Activated naive CD4-positive, alpha-beta T cell treated with anti-CD3 and anti-CD28 coated beads, Interleukin-2, amount 10 ng/mL, durations not matched to agents 7 days and 5 days (primary cell): ENCODE data around the gene AADACL4.
"Not testable (repeated sequence)": the region's sequence is repeated elsewhere in the genome, so short reads cannot be mapped to it uniquely, and the experiment has no call there.

Experiments used
- CTCF ChIA-PET: fragments of 350-600 bp; sonication (Branson Sonifier 250); formaldehyde crosslinking; loops from one replicate; lab custom pipeline; 2021; ENCODE audit warnings: antibody characterized with exemption; lab: Charles Lee
- DNase-seq: peaks from one replicate; pipeline ENCODE4 v3.0.0-alpha.2; 2020
- H3K27ac Mint-ChIP-seq: one replicate; pipeline ENCODE4 v1.8.0; 2021; ENCODE audit warnings: mild to moderate bottlenecking, moderate library complexity, mixed read lengths
- H3K27me3 Mint-ChIP-seq: one replicate; pipeline ENCODE4 v1.8.0; 2021; ENCODE audit warnings: mild to moderate bottlenecking, mixed read lengths
- H3K36me3 Mint-ChIP-seq: one replicate; pipeline ENCODE4 v1.8.0; 2021; ENCODE audit warnings: mixed read lengths
- H3K4me1 Mint-ChIP-seq: one replicate; pipeline ENCODE4 v1.8.0; 2021; ENCODE audit warnings: mixed read lengths
- H3K4me3 Mint-ChIP-seq: one replicate; pipeline ENCODE4 v1.8.0; 2021; ENCODE audit warnings: mild to moderate bottlenecking, moderate library complexity, mixed read lengths
- H3K9me3 Mint-ChIP-seq: one replicate; pipeline ENCODE4 v1.8.0; 2021; ENCODE audit warnings: mixed read lengths

Gene AADACL4

DNA sequence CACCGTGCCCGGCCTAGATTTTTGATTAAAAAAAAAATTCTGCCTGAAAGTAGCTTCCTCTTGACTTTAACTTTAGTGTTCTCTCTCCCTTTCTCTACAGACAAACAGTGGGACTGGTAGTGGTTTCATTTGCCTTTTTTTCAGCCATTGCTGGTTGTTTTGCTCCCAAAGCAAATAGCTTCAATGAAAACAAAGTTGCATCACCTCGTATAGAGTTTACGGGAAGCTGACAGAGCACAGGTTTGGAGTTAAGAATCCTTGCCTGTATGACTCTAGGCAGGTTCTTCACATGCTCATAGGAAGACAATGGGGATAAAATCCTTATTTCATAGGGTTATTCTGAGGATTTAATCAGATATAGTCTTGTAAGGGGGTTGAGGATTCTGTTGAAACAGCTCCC lies 21.6 kb downstream of the AADACL4 start:
- no peak for DNase-seq
- no peaks in the 10 kb centered on the region for H3K4me1 Mint-ChIP-seq
- H3K4me3 Mint-ChIP-seq = no peak overlapping the region
- H3K27me3 Mint-ChIP-seq = peaks cover 38% of the 10 kb centered on the region
- H3K36me3 Mint-ChIP-seq = no peaks in the 10 kb centered on the region
- peaks cover 6% of the 10 kb centered on the region for H3K9me3 Mint-ChIP-seq
- H3K27ac Mint-ChIP-seq = no peak overlapping the region
- CTCF ChIA-PET = no interaction called here

DNA sequence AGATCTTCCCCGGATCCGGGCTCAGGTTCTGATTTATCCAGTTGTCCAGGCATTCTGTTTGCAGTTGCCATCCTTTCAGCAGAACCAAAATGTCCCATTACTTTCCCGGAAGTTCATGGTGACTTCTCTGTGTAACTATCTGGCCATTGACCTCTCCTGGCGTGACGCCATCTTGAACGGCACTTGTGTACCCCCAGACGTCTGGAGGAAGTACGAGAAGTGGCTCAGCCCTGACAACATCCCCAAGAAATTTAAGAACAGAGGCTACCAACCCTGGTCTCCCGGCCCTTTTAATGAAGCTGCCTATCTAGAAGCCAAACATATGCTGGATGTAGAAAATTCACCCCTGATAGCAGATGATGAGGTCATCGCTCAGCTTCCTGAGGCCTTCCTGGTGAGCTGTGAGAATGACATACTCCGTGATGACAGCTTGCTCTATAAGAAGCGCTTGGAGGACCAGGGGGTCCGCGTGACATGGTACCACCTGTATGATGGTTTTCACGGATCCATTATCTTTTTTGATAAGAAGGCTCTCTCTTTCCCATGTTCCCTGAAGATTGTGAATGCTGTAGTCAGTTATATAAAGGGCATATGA lies 22.4 kb downstream of the AADACL4 start:
- Mint-ChIP-seq H3K4me1 (no peaks in the 10 kb centered on the region), H3K9me3 (peaks cover 6% of the 10 kb centered on the region), H3K27me3 (peaks cover 42% of the 10 kb centered on the region), H3K27ac (no peak overlapping the region), H3K36me3 (no peaks in the 10 kb centered on the region), H3K4me3 (no peak overlapping the region)
- DNase-seq = no peak
- CTCF ChIA-PET = no interaction called here

DNA sequence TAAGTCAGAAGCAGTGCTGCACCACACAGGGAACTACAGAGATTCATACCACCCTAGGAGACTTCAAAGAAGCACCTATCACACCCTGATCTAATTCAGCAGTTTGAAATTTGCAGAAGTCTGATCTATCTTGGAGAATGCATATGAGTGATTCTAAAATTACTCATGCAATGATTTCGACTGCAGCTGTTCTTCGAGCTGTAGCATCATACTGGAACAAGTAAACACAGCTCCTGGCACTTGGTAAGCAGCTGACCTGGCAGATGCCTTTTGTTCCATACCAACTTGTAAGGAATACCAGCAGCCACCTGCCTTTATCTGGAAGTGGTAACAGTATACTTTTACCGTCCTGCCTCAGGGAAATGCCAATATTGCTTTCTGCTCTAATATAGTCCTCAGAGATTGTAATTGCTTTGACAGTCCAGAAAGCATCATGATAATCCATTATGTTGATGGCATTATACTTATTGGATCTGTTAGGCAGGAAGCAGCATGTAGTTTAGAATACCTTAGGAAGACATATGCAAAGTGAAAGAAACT lies 25.7 kb downstream of the AADACL4 start:
- H3K36me3 Mint-ChIP-seq = no peaks in the 10 kb centered on the region
- DNase-seq = no peak
- peaks cover 24% of the 10 kb centered on the region for H3K27me3 Mint-ChIP-seq
- no peak overlapping the region for H3K4me3 Mint-ChIP-seq
- H3K4me1 Mint-ChIP-seq = no peaks in the 10 kb centered on the region
- CTCF ChIA-PET = interaction anchor here (0.6 to 1.4 kb wide), 4 partner anchors 9 to 51 kb away, joined by 3 to 4 read pairs (median 4); no protein-coding TSS in a partner anchor
- peaks cover 6% of the 10 kb centered on the region for H3K9me3 Mint-ChIP-seq
- no peak overlapping the region for H3K27ac Mint-ChIP-seq

DNA sequence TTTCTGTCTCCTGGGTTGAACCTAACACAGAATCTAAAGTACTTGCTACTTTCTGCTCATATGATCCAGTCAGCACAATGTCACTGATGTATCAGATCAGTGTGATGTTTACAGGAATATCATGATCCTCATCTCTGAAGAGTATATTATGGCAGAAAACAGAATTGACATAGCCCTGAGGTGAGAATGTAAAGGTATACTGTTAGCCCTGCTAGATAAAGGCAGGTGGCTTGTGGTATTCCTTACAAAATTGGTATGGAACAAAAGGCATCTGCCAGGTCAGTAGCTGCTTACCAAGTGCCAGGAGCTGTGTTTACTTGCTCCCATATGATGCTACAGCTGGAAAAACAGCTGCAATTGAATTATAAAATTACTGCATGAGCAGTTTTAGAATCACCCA lies 30.5 kb downstream of the AADACL4 start:
- CTCF ChIA-PET = interaction anchor here (1.1 kb wide), 1 partner anchor 15 kb away, joined by 3 read pairs; no protein-coding TSS in a partner anchor
- H3K27ac Mint-ChIP-seq = no peak overlapping the region

DNA sequence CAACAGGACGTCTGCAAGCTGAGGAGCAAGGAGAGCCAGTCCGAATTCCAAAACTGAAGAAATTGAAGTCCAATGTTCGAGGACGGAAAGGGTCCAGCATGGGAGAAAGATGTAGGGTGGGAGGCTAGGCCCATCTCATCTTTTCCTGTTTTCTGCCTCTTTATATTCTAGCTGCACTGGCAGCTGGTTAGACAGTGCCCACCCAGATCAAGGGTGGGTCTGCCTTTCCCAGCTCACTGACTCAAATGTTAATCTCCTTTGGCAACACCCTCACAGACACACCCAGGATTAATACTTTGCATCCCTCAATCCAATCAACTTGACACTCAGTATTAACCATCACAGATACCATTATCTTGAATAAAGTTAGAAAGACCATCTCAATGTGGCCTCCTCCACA lies 32.2 kb downstream of the AADACL4 start:
- H3K4me1 Mint-ChIP-seq, CTCF ChIA-PET, DNase-seq, H3K36me3 Mint-ChIP-seq, H3K4me3 Mint-ChIP-seq, H3K9me3 Mint-ChIP-seq, H3K27ac Mint-ChIP-seq: not testable (repeated sequence)
- H3K27me3 Mint-ChIP-seq = peaks cover 23% of the 10 kb centered on the region

More for the DNA sequence above, 30.5 kb downstream of the AADACL4 start:
- H3K4me1 Mint-ChIP-seq = no peaks in the 10 kb centered on the region
- H3K27me3 Mint-ChIP-seq = peaks cover 22% of the 10 kb centered on the region
- no peak overlapping the region for H3K4me3 Mint-ChIP-seq
- no peaks in the 10 kb centered on the region for H3K36me3 Mint-ChIP-seq
- DNase-seq = no peak
- no peaks in the 10 kb centered on the region for H3K9me3 Mint-ChIP-seq

DNA sequence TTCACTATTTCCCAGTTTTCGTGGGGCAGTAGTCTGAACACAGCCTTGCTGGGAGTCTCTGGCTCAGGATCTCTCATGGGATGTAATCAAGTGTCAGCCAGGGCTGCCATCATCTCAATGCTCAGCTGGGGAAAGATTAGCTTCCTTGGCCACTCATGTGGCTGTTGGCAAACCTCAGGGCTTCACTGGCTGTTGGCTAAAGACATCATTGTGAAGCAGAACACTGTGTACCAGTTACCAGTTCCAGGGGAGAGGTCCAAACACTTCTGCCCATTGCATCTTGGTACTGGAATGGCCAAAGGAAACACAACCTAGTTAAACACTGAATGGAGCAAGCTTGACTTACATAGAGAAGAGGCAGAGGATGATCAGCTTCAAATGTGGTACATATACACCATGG lies 33.7 kb downstream of the AADACL4 start:
- no peak overlapping the region for H3K4me3 Mint-ChIP-seq
- H3K9me3 Mint-ChIP-seq = no peaks in the 10 kb centered on the region
- no peak for DNase-seq
- H3K4me1 Mint-ChIP-seq = no peaks in the 10 kb centered on the region
- H3K36me3 Mint-ChIP-seq = no peaks in the 10 kb centered on the region
- CTCF ChIA-PET = no interaction called here
- no peak overlapping the region for H3K27ac Mint-ChIP-seq
- peaks cover 29% of the 10 kb centered on the region for H3K27me3 Mint-ChIP-seq

DNA sequence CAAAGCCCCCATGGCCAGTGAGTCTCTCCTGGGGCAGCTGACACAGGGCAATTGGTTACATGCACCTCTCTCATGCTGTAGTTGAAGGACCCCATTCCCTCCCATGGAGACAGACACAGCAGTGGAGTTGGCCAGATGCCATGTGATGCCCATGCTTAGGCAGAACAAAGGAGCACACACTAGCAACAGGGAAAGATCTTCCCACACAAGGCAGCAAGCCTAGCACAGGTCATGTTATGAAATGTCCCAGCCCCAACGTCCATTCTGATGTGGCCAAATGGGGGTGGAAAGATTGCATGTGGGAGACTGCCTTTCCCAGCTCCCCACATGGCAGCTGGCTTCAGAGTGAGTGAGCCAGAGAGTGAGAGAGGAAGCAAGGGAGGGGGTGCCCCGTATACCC lies 34.5 kb downstream of the AADACL4 start:
- Mint-ChIP-seq H3K9me3 (no peaks in the 10 kb centered on the region), H3K4me1 (no peaks in the 10 kb centered on the region), H3K27me3 (peaks cover 33% of the 10 kb centered on the region), H3K36me3 (no peaks in the 10 kb centered on the region), H3K27ac (no peak overlapping the region), H3K4me3 (no peak overlapping the region)
- CTCF ChIA-PET = no interaction called here
- no peak for DNase-seq

DNA sequence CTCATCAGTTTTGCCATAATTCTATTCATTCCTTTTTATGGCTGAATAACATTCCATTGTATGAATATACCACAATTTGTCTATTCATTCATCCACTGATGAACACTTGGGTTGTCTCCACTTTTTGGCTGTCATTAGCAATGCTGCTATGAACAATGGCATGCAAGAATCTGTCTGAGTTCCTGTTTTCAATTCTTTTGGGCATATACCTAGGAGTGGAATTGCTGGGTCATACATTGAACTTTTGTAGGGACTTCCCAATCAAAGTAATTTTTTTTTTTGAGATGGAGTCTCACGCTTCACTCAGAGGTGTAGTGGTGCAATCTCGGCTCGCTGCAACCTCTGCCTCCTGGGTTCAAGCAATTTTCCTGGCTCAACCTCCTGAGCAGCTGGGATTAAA lies 34.9 kb downstream of the AADACL4 start:
- Mint-ChIP-seq H3K27me3 (peaks cover 36% of the 10 kb centered on the region), H3K9me3 (no peaks in the 10 kb centered on the region), H3K36me3 (no peaks in the 10 kb centered on the region), H3K4me3 (no peak overlapping the region), H3K27ac (no peak overlapping the region), H3K4me1 (no peaks in the 10 kb centered on the region)
- DNase-seq = no peak
- CTCF ChIA-PET = no interaction called here

DNA sequence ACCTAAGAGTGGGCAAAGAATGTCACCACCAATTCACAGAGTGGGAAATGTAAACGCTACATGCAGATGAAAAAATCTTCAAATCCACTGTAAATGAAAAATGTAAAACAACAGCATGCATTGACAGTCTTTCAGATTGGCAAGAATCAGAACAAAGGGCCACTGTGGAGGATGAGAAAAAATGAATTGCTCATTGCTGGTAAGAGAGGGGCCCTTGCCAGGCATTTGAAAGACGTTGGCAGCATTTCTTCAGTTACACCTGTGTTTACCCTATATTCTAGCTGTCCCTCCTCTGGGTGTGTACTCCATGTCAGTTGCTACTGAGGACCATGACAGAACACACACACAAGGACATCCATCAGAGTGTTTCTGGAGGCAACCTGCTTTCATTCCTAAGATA lies 46.3 kb downstream of the AADACL4 start:
- H3K4me1 Mint-ChIP-seq = no peaks in the 10 kb centered on the region
- H3K9me3 Mint-ChIP-seq = no peaks in the 10 kb centered on the region
- no peak overlapping the region for H3K4me3 Mint-ChIP-seq
- no peak overlapping the region for H3K27ac Mint-ChIP-seq
- DNase-seq = no peak
- no peaks in the 10 kb centered on the region for H3K36me3 Mint-ChIP-seq
- H3K27me3 Mint-ChIP-seq = peaks cover 15% of the 10 kb centered on the region
- CTCF ChIA-PET = no interaction called here

DNA sequence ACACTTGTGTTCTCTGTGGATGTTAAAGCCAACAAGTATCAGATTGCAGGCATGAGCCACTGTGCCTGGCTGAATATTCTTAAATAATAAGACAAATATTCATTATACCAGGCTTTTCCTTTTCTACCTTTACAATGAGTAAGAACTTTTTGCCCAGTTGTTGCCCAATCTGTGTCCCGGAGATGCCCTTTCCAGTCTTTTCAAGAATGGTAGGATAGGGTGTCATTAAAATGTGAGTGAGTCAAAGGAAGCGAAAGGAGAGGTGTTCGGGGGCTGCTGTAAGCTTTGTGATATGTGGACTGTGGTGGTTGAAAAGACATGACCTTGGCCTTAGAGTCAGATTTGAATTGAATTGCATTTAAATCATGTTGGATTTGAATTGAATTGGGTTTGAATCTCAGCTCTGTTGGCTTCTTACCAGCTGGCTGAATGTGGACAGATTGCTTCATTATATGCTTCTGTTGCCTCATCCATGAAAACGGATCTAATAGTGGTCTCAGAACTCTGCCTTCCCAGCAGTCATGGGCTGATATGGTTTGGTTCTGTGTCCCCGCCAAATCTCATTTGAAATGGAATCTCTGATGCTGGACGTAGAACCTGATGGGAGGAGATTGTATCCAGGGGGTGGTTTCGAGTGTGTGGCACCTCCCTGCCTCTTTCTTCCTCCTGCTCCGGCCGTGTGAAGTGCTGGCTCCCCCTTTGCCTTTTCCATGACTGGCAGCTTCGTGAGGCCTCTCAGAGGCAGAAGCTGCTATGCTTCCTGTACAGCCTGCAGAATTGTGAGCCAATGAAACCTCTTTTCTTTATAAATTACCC lies 49.3 kb downstream of the AADACL4 start:
- Mint-ChIP-seq H3K27me3 (peaks cover 11% of the 10 kb centered on the region), H3K4me3 (no peak overlapping the region), H3K9me3 (no peaks in the 10 kb centered on the region), H3K36me3 (no peaks in the 10 kb centered on the region), H3K4me1 (no peaks in the 10 kb centered on the region), H3K27ac (no peak overlapping the region)
- CTCF ChIA-PET = no interaction called here
- no peak for DNase-seq

DNA sequence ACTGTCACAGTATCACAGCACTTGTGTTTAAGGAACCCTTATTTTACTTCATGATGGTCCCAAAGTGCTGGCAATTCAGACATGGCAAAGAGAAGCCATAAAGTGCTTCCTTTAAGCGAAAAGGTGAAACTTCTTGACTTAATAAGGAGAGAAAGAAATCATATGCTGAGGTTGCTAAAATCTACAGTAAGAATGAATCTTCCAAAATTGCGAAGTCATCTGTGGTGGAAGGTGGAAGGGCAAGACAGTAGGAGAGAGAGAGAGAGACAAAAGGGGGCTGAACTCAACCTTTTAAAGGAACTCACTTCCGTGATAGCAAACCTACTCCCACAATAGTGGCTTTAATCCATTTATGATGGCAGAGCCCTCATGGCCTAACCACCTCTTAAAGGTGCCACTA lies 52.8 kb downstream of the AADACL4 start:
- no peak overlapping the region for H3K27ac Mint-ChIP-seq
- no peaks in the 10 kb centered on the region for H3K4me1 Mint-ChIP-seq
- H3K27me3 Mint-ChIP-seq = peaks cover 8% of the 10 kb centered on the region
- H3K4me3 Mint-ChIP-seq = no peak overlapping the region
- H3K36me3 Mint-ChIP-seq = no peaks in the 10 kb centered on the region
- CTCF ChIA-PET = interaction anchor here (1.6 kb wide), 1 partner anchor 20 kb away, joined by 3 read pairs; the partner anchor contains the start of gene AADACL3
- H3K9me3 Mint-ChIP-seq = peaks cover 3% of the 10 kb centered on the region
- DNase-seq = no peak

DNA sequence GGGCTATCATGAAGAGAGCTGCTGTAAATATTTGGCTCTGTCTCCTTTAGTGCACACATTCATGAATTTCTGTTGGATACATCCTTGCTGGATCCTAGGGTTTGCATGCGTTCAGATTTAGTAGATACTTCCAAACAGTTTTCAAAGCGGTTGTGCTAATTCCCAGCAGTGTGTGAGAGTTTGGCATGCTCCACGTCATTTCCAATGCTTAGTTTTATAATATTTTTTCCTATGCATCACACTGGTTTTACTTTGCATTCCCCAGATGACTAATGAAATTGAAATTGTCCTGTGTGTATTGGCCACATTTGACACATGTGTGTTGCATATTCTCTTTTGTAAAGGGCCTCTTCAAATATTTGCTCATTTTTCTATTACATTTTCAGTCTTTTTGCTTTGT lies 53.5 kb downstream of the AADACL4 start:
- H3K4me3 Mint-ChIP-seq = no peak overlapping the region
- H3K27ac Mint-ChIP-seq = no peak overlapping the region
- no peak for DNase-seq
- H3K4me1 Mint-ChIP-seq = no peaks in the 10 kb centered on the region
- peaks cover 3% of the 10 kb centered on the region for H3K9me3 Mint-ChIP-seq
- CTCF ChIA-PET = no interaction called here
- no peaks in the 10 kb centered on the region for H3K36me3 Mint-ChIP-seq
- peaks cover 8% of the 10 kb centered on the region for H3K27me3 Mint-ChIP-seq

DNA sequence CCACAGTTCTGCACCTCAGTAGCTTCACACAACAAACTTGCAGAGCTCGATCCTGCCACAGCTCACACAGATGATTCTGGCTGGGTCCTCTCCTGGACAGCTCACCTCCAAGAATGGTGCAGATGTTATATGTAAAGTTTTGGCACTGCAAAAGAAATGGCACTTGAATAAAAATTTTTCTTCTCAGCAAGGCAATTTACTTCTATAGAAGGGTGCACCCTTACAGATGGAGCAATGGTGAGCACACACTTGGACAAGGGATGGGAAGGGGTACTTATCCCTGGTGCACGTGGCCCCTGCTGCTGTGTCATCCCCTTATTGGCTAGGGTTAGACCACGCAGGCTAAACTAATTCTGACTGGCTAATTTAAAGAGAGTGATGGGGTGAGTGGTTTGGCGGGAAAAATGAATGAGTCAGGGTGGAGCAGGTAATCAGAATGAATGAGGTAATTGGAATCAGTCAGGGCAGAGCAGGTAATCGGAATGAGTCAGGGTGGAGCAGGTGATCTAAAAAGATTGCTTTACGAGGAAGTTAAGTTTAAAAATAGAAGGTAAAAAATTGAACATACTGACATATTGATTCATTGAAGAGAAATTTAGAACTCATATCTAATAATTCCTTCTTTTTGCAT lies 60.1 kb downstream of the AADACL4 start:
- Mint-ChIP-seq H3K27me3 (peaks cover 7% of the 10 kb centered on the region), H3K4me1 (no peaks in the 10 kb centered on the region), H3K9me3 (peaks cover 10% of the 10 kb centered on the region), H3K36me3 (no peaks in the 10 kb centered on the region), H3K27ac (no peak overlapping the region), H3K4me3 (no peak overlapping the region)
- no peak for DNase-seq
- CTCF ChIA-PET = no interaction called here

DNA sequence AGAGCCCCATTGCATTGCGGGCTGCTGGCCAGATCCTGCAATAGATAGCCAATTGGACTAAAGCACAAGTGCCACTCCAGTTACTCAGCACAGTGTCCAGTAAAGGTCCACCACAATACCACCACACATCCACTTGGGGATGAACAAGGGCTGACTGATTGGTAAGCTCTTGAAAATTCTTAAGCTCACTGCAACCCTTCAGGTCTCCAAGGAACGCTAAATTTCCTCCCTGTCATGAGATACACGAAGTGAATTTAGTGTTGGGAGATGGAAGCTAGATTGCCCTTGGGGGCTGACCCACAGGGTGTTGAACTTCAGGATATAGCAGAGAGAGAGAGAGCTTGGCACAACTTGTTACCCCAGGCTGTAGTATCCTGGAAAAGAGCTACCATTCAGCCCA lies 62.2 kb downstream of the AADACL4 start:
- no peak overlapping the region for H3K27ac Mint-ChIP-seq
- H3K27me3 Mint-ChIP-seq = peaks cover 10% of the 10 kb centered on the region
- CTCF ChIA-PET = no interaction called here
- no peaks in the 10 kb centered on the region for H3K4me1 Mint-ChIP-seq
- H3K9me3 Mint-ChIP-seq = peaks cover 10% of the 10 kb centered on the region
- H3K4me3 Mint-ChIP-seq = no peak overlapping the region
- DNase-seq = no peak
- H3K36me3 Mint-ChIP-seq = no peaks in the 10 kb centered on the region
